HEK293 (cell line): ENCODE data around the gene CLN3.

Source experiments
- CTCF ChIA-PET: fragments of 350-600 bp; formaldehyde crosslinking; extraction: SDS; loops from one replicate; lab custom pipeline; 2021; ENCODE audit warnings: antibody characterized with exemption; lab: Yijun Ruan, JAX
- POLR2A ChIA-PET: fragments of 300-600 bp; formaldehyde crosslinking; extraction: SDS; loops from one replicate; lab custom pipeline; 2020; ENCODE audit warnings: antibody characterized with exemption, inconsistent platforms; lab: Yijun Ruan, JAX
- H3K27ac ChIP-seq: fragments of 200-500 bp; sonication (Bioruptor generic); 2 replicates; pipeline ENCODE4 v1.5.1; 2014; ENCODE audit warnings: low read depth, low read length, control low read depth, inconsistent platforms; ENCODE audit errors: extremely low read depth
- H3K36me3 ChIP-seq, 2 experiments: fragments of 200-500 bp in 1 of 2; sonication (Bioruptor generic) in 1 of 2; 1 replicate in 1 of 2; 2 replicates in 1 of 2; pipeline ENCODE4 v1.5.1; 2014 to 2017; ENCODE audit warnings: inconsistent platforms in 2 of 2, low read length in 2 of 2; ENCODE audit not compliant: control insufficient read depth in 2 of 2, insufficient read depth in 1 of 2
- H3K4me1 ChIP-seq: fragments of 200-500 bp; sonication (Bioruptor generic); 2 replicates; pipeline ENCODE4 v1.5.1; 2014; ENCODE audit warnings: mild to moderate bottlenecking, low read length, inconsistent platforms; ENCODE audit not compliant: control insufficient read depth, insufficient read depth
- H3K4me3 ChIP-seq: 2 replicates; pipeline ENCODE4 v1.5.1; 2011; ENCODE audit warnings: low read depth, mild to moderate bottlenecking, control low read depth, low read length, moderate library complexity
- H3K9me3 ChIP-seq: fragments of 200-500 bp; sonication (Bioruptor generic); 2 replicates; pipeline ENCODE4 v1.5.1; 2014; ENCODE audit warnings: low read depth, low read length, inconsistent platforms; ENCODE audit not compliant: control insufficient read depth, insufficient read depth
- HOXA7 ChIP-seq: sonication (generic); formaldehyde crosslinking; IDR thresholded peaks from 2 replicates; pipeline ENCODE4 v1.8.1; 2022; ENCODE audit warnings: missing genetic modification reagents, borderline replicate concordance
- SALL2 ChIP-seq: fragments of 450-650 bp; formaldehyde crosslinking; IDR thresholded peaks from 2 replicates; pipeline ENCODE4 v1.5.0; 2017; ENCODE audit warnings: missing biosample characterization, mild to moderate bottlenecking, missing genetic modification characterization, borderline replicate concordance
- SCRT2 ChIP-seq: fragments of 450-650 bp; formaldehyde crosslinking; IDR thresholded peaks from 2 replicates; pipeline ENCODE4 v1.5.1; 2016; ENCODE audit warnings: missing biosample characterization, missing genetic modification characterization
- ZEB2 ChIP-seq: fragments of 450-650 bp; formaldehyde crosslinking; IDR thresholded peaks from 2 replicates; pipeline ENCODE4 v1.5.1; 2016; ENCODE audit warnings: missing biosample characterization, missing genetic modification characterization
- ZNF157 ChIP-seq: fragments of 450-650 bp; formaldehyde crosslinking; IDR thresholded peaks from 2 replicates; pipeline ENCODE4 v1.5.1; 2016; ENCODE audit warnings: missing biosample characterization, missing genetic modification characterization
- ZNF19 ChIP-seq: fragments of 450-650 bp; formaldehyde crosslinking; IDR thresholded peaks from 2 replicates; pipeline ENCODE4; 2016; ENCODE audit warnings: missing biosample characterization, missing genetic modification characterization, low read depth
- ZNF274 ChIP-seq, 2 experiments: fragments of 200-500 bp in 1 of 2; fragments of 450-650 bp in 1 of 2; sonication (Bioruptor generic) in 1 of 2; formaldehyde crosslinking in 1 of 2; IDR thresholded peaks; 2 replicates each; pipeline versions ENCODE4 v1.5.1 to v1.6.1; 2014 to 2016; ENCODE audit warnings: borderline replicate concordance in 1 of 2, inconsistent platforms in 1 of 2, low read length in 1 of 2, missing biosample characterization in 1 of 2, missing genetic modification characterization in 1 of 2
- ZNF354C ChIP-seq: fragments of 450-650 bp; formaldehyde crosslinking; IDR thresholded peaks from 2 replicates; pipeline ENCODE4 v1.5.1; 2016; ENCODE audit warnings: missing biosample characterization, missing genetic modification characterization, low read depth, borderline replicate concordance
- ZNF426 ChIP-seq: fragments of 450-650 bp; formaldehyde crosslinking; IDR thresholded peaks from 2 replicates; pipeline ENCODE4 v1.5.1; 2017; ENCODE audit warnings: missing biosample characterization, missing genetic modification characterization, mild to moderate bottlenecking, inconsistent platforms, moderate library complexity
- ZNF521 ChIP-seq: fragments of 450-650 bp; formaldehyde crosslinking; IDR thresholded peaks from 2 replicates; pipeline ENCODE4 v1.5.1; 2017; ENCODE audit warnings: missing biosample characterization, mild to moderate bottlenecking, missing genetic modification characterization
- ZNF621 ChIP-seq: fragments of 450-650 bp; formaldehyde crosslinking; IDR thresholded peaks from 2 replicates; pipeline ENCODE4 v1.5.1; 2017; ENCODE audit warnings: missing biosample characterization, missing genetic modification characterization
- ZNF777 ChIP-seq: fragments of 450-650 bp; formaldehyde crosslinking; IDR thresholded peaks from 2 replicates; pipeline ENCODE4 v1.5.1; 2017; ENCODE audit warnings: missing biosample characterization, missing genetic modification characterization, borderline replicate concordance
- ZNF830 ChIP-seq: fragments of 450-650 bp; IDR thresholded peaks from 2 replicates; pipeline ENCODE4 v1.5.0; 2018; ENCODE audit warnings: missing biosample characterization, missing genetic modification characterization, low read depth, mild to moderate bottlenecking, moderate library complexity
- TF ChIP-seq, protein P1 (sequence below): fragments of 450-650 bp; formaldehyde crosslinking; IDR thresholded peaks from 2 replicates; pipeline ENCODE4 v1.5.1; 2016; ENCODE audit warnings: missing biosample characterization, missing genetic modification characterization
- TF ChIP-seq, protein P2 (sequence below): fragments of 450-650 bp; formaldehyde crosslinking; IDR thresholded peaks from 2 replicates; pipeline ENCODE4 v1.5.1; 2016; ENCODE audit warnings: missing biosample characterization, missing genetic modification characterization, borderline replicate concordance
- TF ChIP-seq, protein P3 (sequence below): fragments of 450-650 bp; formaldehyde crosslinking; optimal IDR thresholded peaks from 2 replicates; pipeline ENCODE3; 2016; ENCODE audit warnings: missing biosample characterization, mild to moderate bottlenecking, missing genetic modification characterization
- TF ChIP-seq, protein P4 (sequence below): fragments of 450-650 bp; formaldehyde crosslinking; conservative IDR thresholded peaks from 2 replicates; pipeline ENCODE4 v1.5.1; 2016; ENCODE audit warnings: low read depth, missing biosample characterization, missing genetic modification characterization

Gene CLN3

DNA sequence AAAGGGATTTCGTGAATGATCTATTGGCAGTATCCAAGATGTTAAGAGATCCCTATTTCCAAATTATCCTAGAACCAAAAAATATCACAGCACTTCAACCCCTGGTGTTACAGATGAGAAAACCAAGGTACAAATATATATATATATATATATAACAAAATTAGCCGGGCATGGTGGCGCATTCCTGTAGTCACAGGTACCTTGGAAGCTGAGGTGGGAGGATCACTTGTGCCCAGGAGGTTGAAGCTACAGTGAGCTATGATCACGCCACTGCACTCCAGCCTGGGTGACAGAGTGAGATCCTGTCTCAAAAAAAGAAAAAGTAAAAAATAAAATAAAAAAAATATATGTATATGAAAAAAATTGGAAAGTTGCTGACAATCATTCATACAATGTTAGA, 637 bp upstream of the CLN3 start:
- H3K36me3 ChIP-seq: peaks cover 3 to 15% of the 10 kb centered on the region in 2 experiments; a peak in 2 of 3 replicates
- peak overlapping the region; percentile 84 for H3K4me3 ChIP-seq
- H3K9me3 ChIP-seq: no peaks in the 10 kb centered on the region
- ChIA-PET POLR2A (interaction anchor here (0.6 to 1.0 kb wide), 5 partner anchors 11 to 1858 kb away, joined by 3 to 7 read pairs (median 4); no protein-coding TSS in a partner anchor), CTCF (interaction anchor here (0.7 kb wide), 1 partner anchor 24 kb away, joined by 3 read pairs; no protein-coding TSS in a partner anchor)
- TF ChIP-seq SALL2 (tag by site-specific recombination): no peak
- TF ChIP-seq, protein P1, sequence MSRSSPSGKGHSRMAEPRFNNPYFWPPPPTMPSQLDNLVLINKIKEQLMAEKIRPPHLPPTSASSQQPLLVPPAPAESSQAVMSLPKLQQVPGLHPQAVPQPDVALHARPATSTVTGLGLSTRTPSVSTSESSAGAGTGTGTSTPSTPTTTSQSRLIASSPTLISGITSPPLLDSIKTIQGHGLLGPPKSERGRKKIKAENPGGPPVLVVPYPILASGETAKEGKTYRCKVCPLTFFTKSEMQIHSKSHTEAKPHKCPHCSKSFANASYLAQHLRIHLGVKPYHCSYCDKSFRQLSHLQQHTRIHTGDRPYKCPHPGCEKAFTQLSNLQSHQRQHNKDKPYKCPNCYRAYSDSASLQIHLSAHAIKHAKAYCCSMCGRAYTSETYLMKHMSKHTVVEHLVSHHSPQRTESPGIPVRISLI: peak; percentile 3; the same call in 1 of the 2 replicates
- no peaks in the 10 kb centered on the region for H3K4me1 ChIP-seq
- H3K27ac ChIP-seq: peak overlapping the region; percentile 82; the same call in 1 of the 2 replicates

DNA sequence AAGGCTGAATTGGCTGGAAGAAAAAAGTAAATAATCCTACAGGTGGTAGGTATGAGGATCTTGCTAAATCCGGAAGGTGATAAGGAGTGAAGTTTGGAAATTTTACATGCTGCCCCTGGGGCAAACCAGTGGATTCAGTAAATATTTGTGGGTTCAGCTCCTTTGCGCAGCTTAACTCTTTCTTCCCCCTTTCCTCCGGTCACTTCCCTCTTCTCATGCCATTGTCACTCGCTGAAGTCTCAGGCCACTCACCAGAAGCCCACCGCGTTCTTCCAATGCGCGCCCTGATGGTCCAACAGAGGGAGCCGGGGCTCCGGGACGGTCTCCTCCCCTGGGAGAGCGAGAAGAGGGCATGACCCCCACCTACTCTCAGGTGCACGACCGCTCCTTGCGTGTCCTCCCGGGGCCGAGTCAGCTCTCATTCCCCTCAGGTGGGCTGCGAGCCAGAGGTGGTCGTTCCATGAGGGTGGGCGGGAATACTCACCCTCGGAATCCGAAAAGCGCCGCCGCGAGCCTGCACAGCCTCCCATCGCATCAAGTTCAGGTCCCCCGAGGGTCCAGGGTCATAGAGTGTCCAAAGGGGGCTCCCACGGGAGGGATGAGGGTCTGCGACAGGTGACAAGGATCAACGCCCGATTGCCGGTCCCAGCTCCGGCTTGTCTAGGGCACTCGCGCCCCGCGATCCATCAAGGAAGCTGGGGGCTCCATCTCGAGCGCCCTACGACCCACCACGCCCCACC, 474 bp downstream of the CLN3 start:
- Histone ChIP-seq H3K36me3 (peaks cover 3 to 24% of the 10 kb centered on the region in 2 experiments; a peak in 2 of 3 replicates), H3K9me3 (no peaks in the 10 kb centered on the region), H3K4me3 (peak overlapping the region; percentile 84), H3K4me1 (no peaks in the 10 kb centered on the region), H3K27ac (peak overlapping the region; percentile 75; the same call in 1 of the 2 replicates)
- CTCF ChIA-PET: no interaction called here
- POLR2A ChIA-PET: interaction anchor here (0.5 to 1.0 kb wide), 7 partner anchors 12 to 659 kb away, joined by 3 to 11 read pairs (median 4); partner anchors contain the start of gene SH2B1
- TF ChIP-seq ZNF354C: no peak
- TF ChIP-seq, protein P2, sequence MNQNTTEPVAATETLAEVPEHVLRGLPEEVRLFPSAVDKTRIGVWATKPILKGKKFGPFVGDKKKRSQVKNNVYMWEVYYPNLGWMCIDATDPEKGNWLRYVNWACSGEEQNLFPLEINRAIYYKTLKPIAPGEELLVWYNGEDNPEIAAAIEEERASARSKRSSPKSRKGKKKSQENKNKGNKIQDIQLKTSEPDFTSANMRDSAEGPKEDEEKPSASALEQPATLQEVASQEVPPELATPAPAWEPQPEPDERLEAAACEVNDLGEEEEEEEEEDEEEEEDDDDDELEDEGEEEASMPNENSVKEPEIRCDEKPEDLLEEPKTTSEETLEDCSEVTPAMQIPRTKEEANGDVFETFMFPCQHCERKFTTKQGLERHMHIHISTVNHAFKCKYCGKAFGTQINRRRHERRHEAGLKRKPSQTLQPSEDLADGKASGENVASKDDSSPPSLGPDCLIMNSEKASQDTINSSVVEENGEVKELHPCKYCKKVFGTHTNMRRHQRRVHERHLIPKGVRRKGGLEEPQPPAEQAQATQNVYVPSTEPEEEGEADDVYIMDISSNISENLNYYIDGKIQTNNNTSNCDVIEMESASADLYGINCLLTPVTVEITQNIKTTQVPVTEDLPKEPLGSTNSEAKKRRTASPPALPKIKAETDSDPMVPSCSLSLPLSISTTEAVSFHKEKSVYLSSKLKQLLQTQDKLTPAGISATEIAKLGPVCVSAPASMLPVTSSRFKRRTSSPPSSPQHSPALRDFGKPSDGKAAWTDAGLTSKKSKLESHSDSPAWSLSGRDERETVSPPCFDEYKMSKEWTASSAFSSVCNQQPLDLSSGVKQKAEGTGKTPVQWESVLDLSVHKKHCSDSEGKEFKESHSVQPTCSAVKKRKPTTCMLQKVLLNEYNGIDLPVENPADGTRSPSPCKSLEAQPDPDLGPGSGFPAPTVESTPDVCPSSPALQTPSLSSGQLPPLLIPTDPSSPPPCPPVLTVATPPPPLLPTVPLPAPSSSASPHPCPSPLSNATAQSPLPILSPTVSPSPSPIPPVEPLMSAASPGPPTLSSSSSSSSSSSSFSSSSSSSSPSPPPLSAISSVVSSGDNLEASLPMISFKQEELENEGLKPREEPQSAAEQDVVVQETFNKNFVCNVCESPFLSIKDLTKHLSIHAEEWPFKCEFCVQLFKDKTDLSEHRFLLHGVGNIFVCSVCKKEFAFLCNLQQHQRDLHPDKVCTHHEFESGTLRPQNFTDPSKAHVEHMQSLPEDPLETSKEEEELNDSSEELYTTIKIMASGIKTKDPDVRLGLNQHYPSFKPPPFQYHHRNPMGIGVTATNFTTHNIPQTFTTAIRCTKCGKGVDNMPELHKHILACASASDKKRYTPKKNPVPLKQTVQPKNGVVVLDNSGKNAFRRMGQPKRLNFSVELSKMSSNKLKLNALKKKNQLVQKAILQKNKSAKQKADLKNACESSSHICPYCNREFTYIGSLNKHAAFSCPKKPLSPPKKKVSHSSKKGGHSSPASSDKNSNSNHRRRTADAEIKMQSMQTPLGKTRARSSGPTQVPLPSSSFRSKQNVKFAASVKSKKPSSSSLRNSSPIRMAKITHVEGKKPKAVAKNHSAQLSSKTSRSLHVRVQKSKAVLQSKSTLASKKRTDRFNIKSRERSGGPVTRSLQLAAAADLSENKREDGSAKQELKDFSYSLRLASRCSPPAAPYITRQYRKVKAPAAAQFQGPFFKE (tag by site-specific recombination): no peak
- TF ChIP-seq ZNF157: no peak
- no peak for TF ChIP-seq ZEB2 (tag by site-specific recombination)
- TF ChIP-seq ZNF621 (tag by site-specific recombination): no peak
- TF ChIP-seq ZNF521 (tag by site-specific recombination): no peak
- no peak for TF ChIP-seq ZNF426 (tag by site-specific recombination)
- TF ChIP-seq ZNF830 (tag by site-specific recombination): no peak
- peak; percentile 61; the same call in 1 of the 2 replicates for TF ChIP-seq ZNF777 (tag by site-specific recombination)
- TF ChIP-seq ZNF19 (tag by site-specific recombination): no peak
- TF ChIP-seq ZNF274 (IDR thresholded peaks at IDR 0.05; ENCODE audit: low read length): no peak
- no peak for TF ChIP-seq ZNF274 (tag by site-specific recombination; IDR thresholded peaks at IDR 0.05; ENCODE audit: borderline replicate concordance)
- TF ChIP-seq, protein P3, sequence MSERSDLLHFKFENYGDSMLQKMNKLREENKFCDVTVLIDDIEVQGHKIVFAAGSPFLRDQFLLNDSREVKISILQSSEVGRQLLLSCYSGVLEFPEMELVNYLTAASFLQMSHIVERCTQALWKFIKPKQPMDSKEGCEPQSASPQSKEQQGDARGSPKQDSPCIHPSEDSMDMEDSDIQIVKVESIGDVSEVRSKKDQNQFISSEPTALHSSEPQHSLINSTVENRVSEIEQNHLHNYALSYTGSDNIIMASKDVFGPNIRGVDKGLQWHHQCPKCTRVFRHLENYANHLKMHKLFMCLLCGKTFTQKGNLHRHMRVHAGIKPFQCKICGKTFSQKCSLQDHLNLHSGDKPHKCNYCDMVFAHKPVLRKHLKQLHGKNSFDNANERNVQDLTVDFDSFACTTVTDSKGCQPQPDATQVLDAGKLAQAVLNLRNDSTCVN (tag by site-specific recombination): peak; percentile 32
- TF ChIP-seq SCRT2 (tag by site-specific recombination): peak; percentile 93
- TF ChIP-seq HOXA7: no peak
- TF ChIP-seq, protein P4, sequence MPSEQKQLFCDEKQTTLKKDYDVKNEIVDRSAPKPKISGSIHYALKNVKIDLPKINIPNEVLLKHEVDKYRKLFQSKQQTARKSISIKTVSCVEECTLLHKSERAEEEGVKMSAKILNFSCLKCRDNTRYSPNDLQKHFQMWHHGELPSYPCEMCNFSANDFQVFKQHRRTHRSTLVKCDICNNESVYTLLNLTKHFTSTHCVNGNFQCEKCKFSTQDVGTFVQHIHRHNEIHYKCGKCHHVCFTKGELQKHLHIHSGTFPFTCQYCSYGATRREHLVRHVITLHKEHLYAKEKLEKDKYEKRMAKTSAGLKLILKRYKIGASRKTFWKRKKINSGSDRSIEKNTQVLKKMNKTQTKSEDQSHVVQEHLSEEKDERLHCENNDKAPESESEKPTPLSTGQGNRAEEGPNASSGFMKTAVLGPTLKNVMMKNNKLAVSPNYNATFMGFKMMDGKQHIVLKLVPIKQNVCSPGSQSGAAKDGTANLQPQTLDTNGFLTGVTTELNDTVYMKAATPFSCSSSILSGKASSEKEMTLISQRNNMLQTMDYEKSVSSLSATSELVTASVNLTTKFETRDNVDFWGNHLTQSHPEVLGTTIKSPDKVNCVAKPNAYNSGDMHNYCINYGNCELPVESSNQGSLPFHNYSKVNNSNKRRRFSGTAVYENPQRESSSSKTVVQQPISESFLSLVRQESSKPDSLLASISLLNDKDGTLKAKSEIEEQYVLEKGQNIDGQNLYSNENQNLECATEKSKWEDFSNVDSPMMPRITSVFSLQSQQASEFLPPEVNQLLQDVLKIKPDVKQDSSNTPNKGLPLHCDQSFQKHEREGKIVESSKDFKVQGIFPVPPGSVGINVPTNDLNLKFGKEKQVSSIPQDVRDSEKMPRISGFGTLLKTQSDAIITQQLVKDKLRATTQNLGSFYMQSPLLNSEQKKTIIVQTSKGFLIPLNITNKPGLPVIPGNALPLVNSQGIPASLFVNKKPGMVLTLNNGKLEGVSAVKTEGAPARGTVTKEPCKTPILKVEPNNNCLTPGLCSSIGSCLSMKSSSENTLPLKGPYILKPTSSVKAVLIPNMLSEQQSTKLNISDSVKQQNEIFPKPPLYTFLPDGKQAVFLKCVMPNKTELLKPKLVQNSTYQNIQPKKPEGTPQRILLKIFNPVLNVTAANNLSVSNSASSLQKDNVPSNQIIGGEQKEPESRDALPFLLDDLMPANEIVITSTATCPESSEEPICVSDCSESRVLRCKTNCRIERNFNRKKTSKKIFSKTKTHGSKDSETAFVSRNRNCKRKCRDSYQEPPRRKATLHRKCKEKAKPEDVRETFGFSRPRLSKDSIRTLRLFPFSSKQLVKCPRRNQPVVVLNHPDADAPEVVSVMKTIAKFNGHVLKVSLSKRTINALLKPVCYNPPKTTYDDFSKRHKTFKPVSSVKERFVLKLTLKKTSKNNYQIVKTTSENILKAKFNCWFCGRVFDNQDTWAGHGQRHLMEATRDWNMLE (tag by site-specific recombination): no peak
